DND-41 (cell line): ENCODE results near the gene CNGA3.

Experiments
- ATAC-seq: fragments of 200-7000 bp; cut with Tn5 transposase; 3 replicates; pipeline ENCODE4 v1.9.1; 2021; ENCODE audit warnings: low read depth; ENCODE audit not compliant: insufficient read depth
- DNase-seq: peaks from one replicate; pipeline ENCODE4 v3.0.0-alpha.2; 2020
- H2AFZ ChIP-seq: 2 replicates; pipeline ENCODE4 v1.6.0; 2012; ENCODE audit warnings: low read depth, low read length
- H3K27ac ChIP-seq: 2 replicates; pipeline ENCODE4 v1.5.1; 2012; ENCODE audit warnings: low read length, inconsistent platforms
- H3K27me3 ChIP-seq: fragments of 200-600 bp; sonication (generic); 2 replicates; pipeline ENCODE4 v1.6.0; 2012; ENCODE audit warnings: low read length, mild to moderate bottlenecking, inconsistent platforms; ENCODE audit not compliant: insufficient read depth, poor library complexity
- H3K36me3 ChIP-seq: 2 replicates; pipeline ENCODE4 v1.5.1; 2012; ENCODE audit warnings: low read length, inconsistent platforms; ENCODE audit not compliant: insufficient read depth
- H3K4me1 ChIP-seq: 2 replicates; pipeline ENCODE4 v1.5.1; 2012; ENCODE audit warnings: mild to moderate bottlenecking, low read length; ENCODE audit not compliant: insufficient read depth
- H3K4me2 ChIP-seq: 2 replicates; pipeline ENCODE4 v1.6.0; 2012; ENCODE audit warnings: mild to moderate bottlenecking, moderate library complexity, low read length, inconsistent platforms; ENCODE audit not compliant: insufficient read depth
- H3K4me3 ChIP-seq, 2 experiments: fragments of 200-600 bp in 1 of 2; shearing (Covaris generic) in 1 of 2; 2 replicates each; pipeline ENCODE4 v1.5.1; 2012 to 2016; ENCODE audit warnings: inconsistent platforms in 2 of 2, low read length in 2 of 2, mild to moderate bottlenecking in 2 of 2, low read depth in 1 of 2, moderate library complexity in 1 of 2
- H3K79me2 ChIP-seq: 2 replicates; pipeline ENCODE4 v1.6.0; 2012; ENCODE audit warnings: low read length, inconsistent platforms; ENCODE audit not compliant: insufficient read depth
- H3K9ac ChIP-seq: 2 replicates; pipeline ENCODE4 v1.6.0; 2012; ENCODE audit warnings: low read depth, mild to moderate bottlenecking, inconsistent platforms, low read length, moderate library complexity
- H3K9me3 ChIP-seq: 2 replicates; pipeline ENCODE4 v1.5.1; 2012; ENCODE audit warnings: low read length, moderate library complexity, mild to moderate bottlenecking, inconsistent platforms; ENCODE audit not compliant: insufficient read depth, severe bottlenecking
- H4K20me1 ChIP-seq: 2 replicates; pipeline ENCODE4 v1.6.0; 2012; ENCODE audit warnings: low read length; ENCODE audit not compliant: insufficient read depth
- EZH2 ChIP-seq: IDR thresholded peaks from 3 replicates; pipeline ENCODE4 v1.6.1; 2012; ENCODE audit warnings: borderline replicate concordance, low read depth, mild to moderate bottlenecking, moderate library complexity, low read length, inconsistent platforms; ENCODE audit not compliant: severe bottlenecking
- TF ChIP-seq, protein P1 (sequence below): IDR thresholded peaks from 2 replicates; pipeline ENCODE4 v1.5.1; 2012; ENCODE audit warnings: borderline replicate concordance, low read length, moderate library complexity, mild to moderate bottlenecking; ENCODE audit not compliant: poor library complexity, severe bottlenecking; ENCODE audit errors: extremely low read depth

Gene CNGA3

DNA sequence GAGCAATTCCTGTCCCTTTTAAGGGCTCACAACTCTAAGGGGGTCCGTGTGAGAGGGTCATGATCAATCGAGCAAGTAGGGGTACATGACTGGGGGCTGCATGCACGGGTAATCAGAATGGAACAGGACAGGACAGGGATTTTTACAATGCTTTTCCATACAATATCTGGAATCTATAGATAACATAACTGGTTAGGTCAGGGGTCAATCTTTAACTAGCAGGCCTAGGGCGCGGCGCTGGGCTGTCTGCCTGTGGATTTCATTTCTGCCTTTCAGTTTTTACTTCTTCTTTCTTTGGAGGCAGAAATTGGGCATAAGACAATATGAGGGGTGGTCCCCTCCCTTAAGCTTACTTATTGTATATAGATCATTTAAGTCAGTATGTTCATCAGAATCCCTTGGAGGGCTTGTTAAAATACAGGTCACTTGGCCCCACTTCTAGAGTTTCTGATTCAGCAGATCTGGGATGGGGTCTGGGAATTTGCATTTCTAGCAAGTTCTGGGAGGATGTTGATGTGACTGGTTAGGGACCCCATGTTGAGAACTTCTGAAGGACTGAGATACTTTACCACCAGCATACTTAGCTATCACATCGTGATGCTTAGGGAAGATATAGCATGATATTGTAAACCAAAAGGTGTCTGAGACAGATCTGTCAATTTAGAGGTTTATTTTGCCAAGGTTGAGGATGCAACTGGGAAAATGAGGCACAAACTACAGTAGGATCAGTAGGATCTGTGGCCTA, 95.6 kb downstream of the CNGA3 start:
- H2AFZ ChIP-seq: no peak overlapping the region
- no peak for ATAC-seq
- no peak for DNase-seq
- H3K4me3 ChIP-seq: no peak overlapping the region
- H3K9ac ChIP-seq: no peak overlapping the region
- no peaks in the 10 kb centered on the region for H3K36me3 ChIP-seq
- peaks cover 11% of the 10 kb centered on the region; the same call in 1 of the 2 replicates for H4K20me1 ChIP-seq
- H3K4me1 ChIP-seq: peaks cover 22% of the 10 kb centered on the region
- TF ChIP-seq EZH2: no peak
- TF ChIP-seq, protein P1, sequence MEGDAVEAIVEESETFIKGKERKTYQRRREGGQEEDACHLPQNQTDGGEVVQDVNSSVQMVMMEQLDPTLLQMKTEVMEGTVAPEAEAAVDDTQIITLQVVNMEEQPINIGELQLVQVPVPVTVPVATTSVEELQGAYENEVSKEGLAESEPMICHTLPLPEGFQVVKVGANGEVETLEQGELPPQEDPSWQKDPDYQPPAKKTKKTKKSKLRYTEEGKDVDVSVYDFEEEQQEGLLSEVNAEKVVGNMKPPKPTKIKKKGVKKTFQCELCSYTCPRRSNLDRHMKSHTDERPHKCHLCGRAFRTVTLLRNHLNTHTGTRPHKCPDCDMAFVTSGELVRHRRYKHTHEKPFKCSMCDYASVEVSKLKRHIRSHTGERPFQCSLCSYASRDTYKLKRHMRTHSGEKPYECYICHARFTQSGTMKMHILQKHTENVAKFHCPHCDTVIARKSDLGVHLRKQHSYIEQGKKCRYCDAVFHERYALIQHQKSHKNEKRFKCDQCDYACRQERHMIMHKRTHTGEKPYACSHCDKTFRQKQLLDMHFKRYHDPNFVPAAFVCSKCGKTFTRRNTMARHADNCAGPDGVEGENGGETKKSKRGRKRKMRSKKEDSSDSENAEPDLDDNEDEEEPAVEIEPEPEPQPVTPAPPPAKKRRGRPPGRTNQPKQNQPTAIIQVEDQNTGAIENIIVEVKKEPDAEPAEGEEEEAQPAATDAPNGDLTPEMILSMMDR: no peak
- H3K4me2 ChIP-seq: no peak overlapping the region
- H3K79me2 ChIP-seq: peaks cover 21% of the 10 kb centered on the region
- H3K27me3 ChIP-seq: no peaks in the 10 kb centered on the region
- H3K27ac ChIP-seq: no peak overlapping the region
- no peaks in the 10 kb centered on the region for H3K9me3 ChIP-seq

DNA sequence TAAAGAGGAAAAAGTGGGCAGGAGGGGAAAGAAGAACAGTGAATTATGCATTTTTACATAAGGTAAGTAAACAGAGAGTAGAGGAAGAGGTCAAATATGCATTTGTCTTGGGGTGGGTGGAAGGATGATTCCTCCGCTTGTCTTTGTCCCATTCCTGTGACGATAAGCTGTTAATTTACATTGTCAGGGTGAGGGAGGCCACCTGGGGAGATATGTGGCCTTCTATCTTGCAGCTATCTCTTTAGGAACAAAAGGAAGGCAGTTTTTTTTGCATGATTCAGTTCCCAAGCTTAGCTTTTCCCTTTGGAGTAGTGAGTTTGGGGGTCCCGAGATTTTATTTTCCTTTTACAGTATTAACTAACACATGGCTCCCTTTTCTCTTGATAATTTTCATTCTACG, 96.2 kb downstream of the CNGA3 start:
- no peak overlapping the region for H3K4me2 ChIP-seq

DNA sequence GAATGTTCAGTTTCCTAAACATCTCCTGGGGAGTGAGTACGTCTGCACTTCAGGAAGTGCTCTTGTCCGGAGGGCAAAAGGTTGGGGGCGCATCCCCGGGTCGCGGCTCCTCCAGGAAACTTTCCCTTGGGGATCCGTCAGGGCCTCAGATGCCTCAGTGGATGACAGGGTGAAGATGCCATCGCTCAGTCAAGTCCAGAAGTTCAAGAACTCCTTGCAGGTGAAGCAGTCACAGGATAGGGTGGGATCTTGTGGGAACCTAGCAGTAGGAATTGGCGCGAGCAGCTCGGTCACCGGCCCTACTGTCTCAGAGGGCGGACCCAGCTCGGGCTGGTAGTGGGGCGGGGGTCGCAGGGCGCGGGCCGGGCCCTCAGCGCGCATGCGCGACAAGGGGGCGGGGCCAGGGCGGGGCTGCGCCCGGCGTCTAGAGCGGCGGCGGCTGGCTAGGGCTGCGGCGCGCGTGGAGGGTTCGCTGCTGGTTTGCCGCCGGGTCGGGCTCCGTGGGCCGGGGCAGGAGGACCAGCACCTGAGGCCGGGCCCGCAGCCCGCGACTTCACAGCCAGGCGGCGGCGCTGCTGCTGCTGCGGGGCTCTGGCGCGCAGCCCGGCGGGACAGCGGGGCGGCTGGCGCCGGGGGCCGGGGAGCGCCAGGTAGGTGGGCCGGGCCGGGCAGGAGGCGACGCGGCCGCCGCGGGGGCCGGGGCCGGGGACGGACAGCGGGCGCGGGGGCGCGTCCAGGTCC, 98.3 kb downstream of the CNGA3 start, which contains the start of gene INPP4A:
Gene INPP4A, plus strand, starts transcription at position 423 of the 741 bp plus-strand sequence. CDS start 75,191 bp downstream, outside the sequence.
- Histone ChIP-seq H3K4me1 (peaks cover 49% of the 10 kb centered on the region), H2AFZ (peak within 1 kb of the TSS; percentile 93), H3K27me3 (no peaks in the 10 kb centered on the region), H3K9ac (peak within 1 kb of the TSS; percentile 77), H3K4me3 (peak within 1 kb of the TSS; percentile 73 to 77), H3K4me2 (peak within 1 kb of the TSS; percentile 94), H3K79me2 (peaks cover 44% of the 10 kb centered on the region), H3K27ac (peak within 1 kb of the TSS; percentile 71), H4K20me1 (peaks cover 21% of the 10 kb centered on the region; the same call in 1 of the 2 replicates), H3K36me3 (no peaks in the 10 kb centered on the region), H3K9me3 (no peaks in the 10 kb centered on the region)
- DNase-seq (peak; percentile 84), ATAC-seq (peak; percentile 78)
- TF ChIP-seq, protein P1: no peak
- no peak for TF ChIP-seq EZH2

More for the DNA sequence above, 96.2 kb downstream of the CNGA3 start:
- H3K27ac ChIP-seq: no peak overlapping the region
- ATAC-seq: no peak
- H3K9ac ChIP-seq: no peak overlapping the region
- no peak overlapping the region for H2AFZ ChIP-seq
- DNase-seq: no peak
- H3K4me1 ChIP-seq: peaks cover 28% of the 10 kb centered on the region
- H3K27me3 ChIP-seq: no peaks in the 10 kb centered on the region
- no peaks in the 10 kb centered on the region for H3K36me3 ChIP-seq
- H3K79me2 ChIP-seq: peaks cover 27% of the 10 kb centered on the region
- H4K20me1 ChIP-seq: peaks cover 13% of the 10 kb centered on the region; the same call in 1 of the 2 replicates
- H3K9me3 ChIP-seq: no peaks in the 10 kb centered on the region
- TF ChIP-seq, protein P1: no peak
- TF ChIP-seq EZH2: no peak
- no peak overlapping the region for H3K4me3 ChIP-seq
